Measurements from ENCODE around the gene SRGAP2C.
"Not testable (repeated sequence)": the region's sequence is repeated elsewhere in the genome, so short reads cannot be mapped to it uniquely, and the experiment has no call there.

Gene SRGAP2C

GRCh38 chr1:121227544-121228330 lies 43.0 kb downstream of the SRGAP2C start:
- DNase-seq (ENCODE audit: low read depth): not testable (repeated sequence)

- DNase-seq (ENCODE audit: low read depth): not testable (repeated sequence)
These were observed 45.9 kb downstream of the SRGAP2C start for GRCh38 chr1:121230636-121231035.

- DNase-seq (ENCODE audit: low read depth): not testable (repeated sequence)
These were observed 47.8 kb downstream of the SRGAP2C start for GRCh38 chr1:121232445-121233125.

- not testable (repeated sequence) for DNase-seq (ENCODE audit: low read depth)
These were observed 49.5 kb downstream of the SRGAP2C start for GRCh38 chr1:121234090-121234759.

- not testable (repeated sequence) for DNase-seq (ENCODE audit: low read depth)
These were observed 53.6 kb downstream of the SRGAP2C start for GRCh38 chr1:121238384-121238783.

GRCh38 chr1:121243913-121244312 lies 59.1 kb downstream of the SRGAP2C start:
- not testable (repeated sequence) for DNase-seq (ENCODE audit: low read depth)

GRCh38 chr1:121246399-121246798 lies 61.6 kb downstream of the SRGAP2C start:
- DNase-seq (ENCODE audit: low read depth): not testable (repeated sequence)

- not testable (repeated sequence) for DNase-seq (ENCODE audit: low read depth)
These were observed 67.9 kb downstream of the SRGAP2C start for GRCh38 chr1:121252656-121253055.

- DNase-seq (ENCODE audit: low read depth): not testable (repeated sequence)
These were observed 69.8 kb downstream of the SRGAP2C start for GRCh38 chr1:121254618-121255017.

GRCh38 chr1:121257632-121258031 lies 72.9 kb downstream of the SRGAP2C start:
- DNase-seq (ENCODE audit: low read depth): not testable (repeated sequence)

- not testable (repeated sequence) for DNase-seq (ENCODE audit: low read depth)
These were observed 73.4 kb downstream of the SRGAP2C start for GRCh38 chr1:121258134-121258533.

- peak; percentile 2 for DNase-seq (ENCODE audit: low read depth)
These were observed 75.4 kb downstream of the SRGAP2C start for GRCh38 chr1:121260205-121260604.

GRCh38 chr1:121262163-121262562 lies 77.4 kb downstream of the SRGAP2C start:
- not testable (repeated sequence) for DNase-seq (ENCODE audit: low read depth)

- peak; percentile 58 for DNase-seq (ENCODE audit: low read depth)
These were observed 79.0 kb downstream of the SRGAP2C start for GRCh38 chr1:121263789-121264244.

- not testable (repeated sequence) for DNase-seq (ENCODE audit: low read depth)
These were observed 82.3 kb downstream of the SRGAP2C start for GRCh38 chr1:121267072-121267471.

GRCh38 chr1:121269309-121269708 lies 84.5 kb downstream of the SRGAP2C start:
- DNase-seq (ENCODE audit: low read depth): not testable (repeated sequence)

GRCh38 chr1:121269973-121270372 lies 85.2 kb downstream of the SRGAP2C start:
- not testable (repeated sequence) for DNase-seq (ENCODE audit: low read depth)

- not testable (repeated sequence) for DNase-seq (ENCODE audit: low read depth)
These were observed 86.5 kb downstream of the SRGAP2C start for GRCh38 chr1:121271143-121271715.

GRCh38 chr1:121275435-121275834 lies 90.7 kb downstream of the SRGAP2C start:
- not testable (repeated sequence) for DNase-seq (ENCODE audit: low read depth)

- not testable (repeated sequence) for DNase-seq (ENCODE audit: low read depth)
These were observed 93.4 kb downstream of the SRGAP2C start for GRCh38 chr1:121278202-121278601.

GRCh38 chr1:121278777-121279547 lies 94.2 kb downstream of the SRGAP2C start:
- DNase-seq (ENCODE audit: low read depth): not testable (repeated sequence)

All from ELR (cell line).